Measurements from ENCODE around the gene XPO5.
"Not testable (repeated sequence)": the region's sequence is repeated elsewhere in the genome, so short reads cannot be mapped to it uniquely, and the experiment has no call there.

XPO5 gene

GRCh38 chr6:43584892-43585570 lies 9.2 kb upstream of the XPO5 start:
- Histone ChIP-seq H3K4me1 (ENCODE audit: control insufficient read depth, insufficient read depth, low read length, poor library complexity, severe bottlenecking) (no peaks in the 10 kb centered on the region), H3K36me3 (ENCODE audit: control insufficient read depth, insufficient read depth, low read length) (peaks cover 80% of the 10 kb centered on the region), H3K9me3 (ENCODE audit: control insufficient read depth, low read length) (no peaks in the 10 kb centered on the region), H3K27ac (ENCODE audit: low read depth, low read length, severe bottlenecking) (no peak overlapping the region), H3K4me3 (ENCODE audit: extremely low read depth, insufficient read depth, low read length, poor library complexity, severe bottlenecking) (no peak overlapping the region)
- 90 to 100% methylated on average over 1 of the region's 7 CpGs for WGBS, 2 experiments (ENCODE audit: insufficient coverage in 2 of 2)

GRCh38 chr6:43582911-43583310 lies 7.1 kb upstream of the XPO5 start:
- Histone ChIP-seq H3K4me1 (ENCODE audit: control insufficient read depth, insufficient read depth, low read length, poor library complexity, severe bottlenecking) (peaks cover 6% of the 10 kb centered on the region), H3K9me3 (ENCODE audit: control insufficient read depth, low read length) (peaks cover 4% of the 10 kb centered on the region), H3K4me3 (ENCODE audit: extremely low read depth, insufficient read depth, low read length, poor library complexity, severe bottlenecking) (no peak overlapping the region), H3K36me3 (ENCODE audit: control insufficient read depth, insufficient read depth, low read length) (peaks cover 77% of the 10 kb centered on the region), H3K27ac (ENCODE audit: low read depth, low read length, severe bottlenecking) (no peak overlapping the region)
- 80 to 100% methylated on average over 1 to 2 of the region's 5 CpGs for WGBS, 2 experiments (ENCODE audit: insufficient coverage in 2 of 2)

DNA sequence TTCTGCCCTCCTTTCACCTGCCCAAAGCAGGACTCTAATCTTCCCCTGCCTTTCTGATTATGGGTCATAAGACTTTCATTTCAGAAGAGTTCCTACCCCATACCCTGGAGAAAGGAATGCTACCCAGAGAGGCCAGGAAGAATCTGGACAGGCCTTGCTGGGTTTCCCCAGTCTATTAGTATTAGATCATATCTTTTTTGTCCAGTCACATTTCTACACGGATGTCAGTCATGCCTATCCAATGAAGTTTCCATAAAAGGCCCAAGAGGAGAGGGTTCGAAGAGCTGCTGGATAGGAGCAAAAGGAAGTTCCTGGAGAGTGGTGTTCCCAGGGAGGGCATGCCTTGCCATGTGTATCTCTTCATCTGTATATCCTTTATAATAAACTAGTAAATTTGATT lies 3.3 kb upstream of the XPO5 start:
- no peak overlapping the region for H3K4me3 ChIP-seq (ENCODE audit: extremely low read depth, insufficient read depth, low read length, poor library complexity, severe bottlenecking)
- peaks cover 45% of the 10 kb centered on the region for H3K36me3 ChIP-seq (ENCODE audit: control insufficient read depth, insufficient read depth, low read length)
- WGBS, 2 experiments (ENCODE audit: insufficient coverage in 2 of 2): 100% methylated on average over 1 of the region's 2 CpGs
- H3K9me3 ChIP-seq (ENCODE audit: control insufficient read depth, low read length): peaks cover 4% of the 10 kb centered on the region
- peaks cover 8% of the 10 kb centered on the region for H3K4me1 ChIP-seq (ENCODE audit: control insufficient read depth, insufficient read depth, low read length, poor library complexity, severe bottlenecking)
- no peak overlapping the region for H3K27ac ChIP-seq (ENCODE audit: low read depth, low read length, severe bottlenecking)

- H3K27ac ChIP-seq (ENCODE audit: low read depth, low read length, severe bottlenecking): no peak overlapping the region
- WGBS, 2 experiments (ENCODE audit: insufficient coverage in 2 of 2): 100% methylated on average over 1 of the region's 3 CpGs
- peaks cover 41% of the 10 kb centered on the region for H3K36me3 ChIP-seq (ENCODE audit: control insufficient read depth, insufficient read depth, low read length)
- H3K4me1 ChIP-seq (ENCODE audit: control insufficient read depth, insufficient read depth, low read length, poor library complexity, severe bottlenecking): peaks cover 8% of the 10 kb centered on the region
- peaks cover 4% of the 10 kb centered on the region for H3K9me3 ChIP-seq (ENCODE audit: control insufficient read depth, low read length)
- no peak overlapping the region for H3K4me3 ChIP-seq (ENCODE audit: extremely low read depth, insufficient read depth, low read length, poor library complexity, severe bottlenecking)
These were observed 2.9 kb upstream of the XPO5 start for GRCh38 chr6:43578748-43579147.

- peak overlapping the region; percentile 71 for H3K4me3 ChIP-seq (ENCODE audit: extremely low read depth, insufficient read depth, low read length, poor library complexity, severe bottlenecking)
- H3K9me3 ChIP-seq (ENCODE audit: control insufficient read depth, low read length): peaks cover 4% of the 10 kb centered on the region
- H3K27ac ChIP-seq (ENCODE audit: low read depth, low read length, severe bottlenecking): no peak overlapping the region
- WGBS, 2 experiments (ENCODE audit: insufficient coverage in 2 of 2): 1% methylated on average over 35 to 37 of the region's 38 CpGs
- H3K36me3 ChIP-seq (ENCODE audit: control insufficient read depth, insufficient read depth, low read length): peaks cover 52% of the 10 kb centered on the region
- peaks cover 8% of the 10 kb centered on the region for H3K4me1 ChIP-seq (ENCODE audit: control insufficient read depth, insufficient read depth, low read length, poor library complexity, severe bottlenecking)
These were observed 600 bp downstream of the XPO5 start for GRCh38 chr6:43575105-43575771.

DNA sequence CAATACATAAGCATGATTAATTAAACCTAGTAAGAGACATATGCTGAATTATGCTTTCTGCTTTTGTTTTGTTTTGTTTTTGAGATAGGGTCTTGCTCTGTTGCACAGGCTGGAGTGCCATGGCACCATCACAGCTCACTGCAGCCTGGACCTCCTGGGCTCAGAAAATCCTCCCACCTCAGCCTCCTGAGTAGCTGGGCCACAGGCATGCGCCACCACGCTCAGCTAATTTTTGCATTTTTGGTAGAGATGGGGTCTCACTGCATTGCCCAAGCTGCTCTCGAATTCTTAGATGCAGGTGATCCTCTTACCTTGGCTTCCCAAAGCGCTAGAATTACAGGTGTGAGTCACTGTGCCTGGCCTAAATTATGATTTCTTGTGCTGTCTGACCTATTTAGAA lies 3.8 kb downstream of the XPO5 start:
- Histone ChIP-seq H3K4me1 (ENCODE audit: control insufficient read depth, insufficient read depth, low read length, poor library complexity, severe bottlenecking) (no peaks in the 10 kb centered on the region), H3K36me3 (ENCODE audit: control insufficient read depth, insufficient read depth, low read length) (peaks cover 64% of the 10 kb centered on the region), H3K4me3 (ENCODE audit: extremely low read depth, insufficient read depth, low read length, poor library complexity, severe bottlenecking) (no peak overlapping the region), H3K9me3 (ENCODE audit: control insufficient read depth, low read length) (no peaks in the 10 kb centered on the region), H3K27ac (ENCODE audit: low read depth, low read length, severe bottlenecking) (no peak overlapping the region)
- 94 to 100% methylated on average over 2 of the region's 4 CpGs for WGBS, 2 experiments (ENCODE audit: insufficient coverage in 2 of 2)

DNA sequence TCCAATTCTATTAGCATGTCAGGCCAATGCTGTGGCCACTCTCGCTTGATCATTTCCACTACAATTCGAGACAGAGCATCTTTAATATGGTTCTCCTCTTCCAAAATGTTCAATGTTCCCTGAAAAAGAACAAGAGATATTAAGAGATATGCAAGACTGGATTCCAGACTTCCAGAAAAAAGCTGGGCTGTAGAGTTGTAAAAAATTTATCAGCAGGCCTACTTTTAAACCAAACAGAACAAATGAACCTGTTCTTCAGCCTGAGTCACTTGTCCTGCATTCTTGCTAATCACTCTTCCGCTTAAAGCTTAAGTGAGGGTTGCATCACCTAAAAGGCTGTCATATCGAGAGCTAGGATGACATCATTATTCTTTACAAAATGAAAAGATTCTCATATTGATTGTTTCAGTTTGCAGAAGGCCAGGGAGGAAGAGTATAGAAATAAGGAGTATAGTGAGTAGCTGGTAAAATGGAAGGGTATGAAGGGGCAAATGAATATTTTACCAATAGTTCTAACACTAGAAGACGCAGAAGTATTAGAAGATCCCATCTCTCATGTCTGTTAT lies 4.9 kb downstream of the XPO5 start:
- no peak overlapping the region for H3K4me3 ChIP-seq (ENCODE audit: extremely low read depth, insufficient read depth, low read length, poor library complexity, severe bottlenecking)

DNA sequence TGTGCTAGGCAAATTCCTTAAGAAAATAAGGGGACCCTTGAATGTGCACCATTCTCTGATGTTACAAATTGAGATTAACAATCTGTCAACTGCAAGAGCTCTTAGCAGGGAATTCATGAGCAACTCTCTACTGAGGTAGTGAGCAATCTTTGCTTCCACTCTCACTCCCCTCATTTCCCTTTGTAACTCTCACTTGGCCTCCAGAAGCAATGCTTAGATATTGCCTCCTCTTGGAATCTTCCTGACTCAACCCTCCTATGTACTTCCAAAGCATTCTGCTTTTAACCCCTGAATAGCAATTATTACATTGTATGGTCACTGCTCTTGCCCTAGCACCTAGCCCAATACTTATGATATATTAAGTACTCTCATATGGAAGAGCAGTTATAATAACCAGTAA lies 16.5 kb downstream of the XPO5 start:
- no peak overlapping the region for H3K27ac ChIP-seq (ENCODE audit: low read depth, low read length, severe bottlenecking)
- H3K4me3 ChIP-seq (ENCODE audit: extremely low read depth, insufficient read depth, low read length, poor library complexity, severe bottlenecking): no peak overlapping the region
- H3K9me3 ChIP-seq (ENCODE audit: control insufficient read depth, low read length): no peaks in the 10 kb centered on the region
- H3K36me3 ChIP-seq (ENCODE audit: control insufficient read depth, insufficient read depth, low read length): peaks cover 99% of the 10 kb centered on the region
- H3K4me1 ChIP-seq (ENCODE audit: control insufficient read depth, insufficient read depth, low read length, poor library complexity, severe bottlenecking): no peaks in the 10 kb centered on the region

More for the DNA sequence above, 4.9 kb downstream of the XPO5 start:
- no peaks in the 10 kb centered on the region for H3K9me3 ChIP-seq (ENCODE audit: control insufficient read depth, low read length)
- H3K4me1 ChIP-seq (ENCODE audit: control insufficient read depth, insufficient read depth, low read length, poor library complexity, severe bottlenecking): no peaks in the 10 kb centered on the region
- H3K27ac ChIP-seq (ENCODE audit: low read depth, low read length, severe bottlenecking): no peak overlapping the region
- 80 to 100% methylated on average over 1 of the region's 5 CpGs for WGBS, 2 experiments (ENCODE audit: insufficient coverage in 2 of 2)
- peaks cover 75% of the 10 kb centered on the region for H3K36me3 ChIP-seq (ENCODE audit: control insufficient read depth, insufficient read depth, low read length)

DNA sequence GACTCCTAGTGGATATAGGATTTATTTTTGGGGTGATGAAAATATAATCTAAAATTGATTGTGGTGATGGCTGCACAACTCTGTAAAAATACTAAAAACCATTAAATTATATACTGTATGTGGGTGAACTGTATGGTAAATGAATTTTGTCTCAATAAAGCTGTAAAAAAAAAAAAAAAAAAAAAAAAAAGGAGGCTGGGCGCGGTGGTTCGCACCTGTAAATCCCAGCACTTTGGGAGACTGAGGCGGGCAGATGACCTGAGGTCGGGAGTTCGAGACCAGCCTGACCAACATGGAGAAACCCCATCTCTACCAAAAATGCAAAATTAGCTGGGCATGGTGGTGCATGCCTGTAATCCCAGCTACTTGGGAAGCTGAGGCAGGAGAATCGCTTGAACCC lies 18.2 kb downstream of the XPO5 start:
- WGBS, 2 experiments (ENCODE audit: insufficient coverage in 2 of 2): no CpG with 5 or more reads among the region's 7 CpGs
- not testable (repeated sequence) for H3K4me1 ChIP-seq (ENCODE audit: control insufficient read depth, insufficient read depth, low read length, poor library complexity, severe bottlenecking); H3K27ac ChIP-seq (ENCODE audit: low read depth, low read length, severe bottlenecking); H3K4me3 ChIP-seq (ENCODE audit: extremely low read depth, insufficient read depth, low read length, poor library complexity, severe bottlenecking); H3K9me3 ChIP-seq (ENCODE audit: control insufficient read depth, low read length)
- peaks cover 98% of the 10 kb centered on the region for H3K36me3 ChIP-seq (ENCODE audit: control insufficient read depth, insufficient read depth, low read length)

DNA sequence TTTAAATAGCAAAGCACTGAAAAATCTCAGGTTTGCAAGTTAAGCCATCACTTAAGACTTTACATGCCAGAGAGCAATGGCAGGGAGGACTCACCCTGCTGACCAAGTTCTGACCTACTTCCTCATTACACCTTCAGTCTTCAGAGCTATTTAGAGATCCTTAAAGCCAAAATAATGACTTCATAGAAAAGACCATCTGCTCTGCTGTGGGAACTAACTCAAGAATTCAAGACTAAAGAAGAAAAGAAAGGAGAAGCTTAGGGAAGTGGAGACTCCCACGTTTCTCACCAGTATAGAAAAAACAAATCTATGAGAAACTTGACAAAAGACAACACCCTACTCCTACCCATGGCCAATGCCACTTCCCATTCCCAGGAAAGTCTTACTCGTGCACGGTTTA lies 28.6 kb downstream of the XPO5 start:
- Histone ChIP-seq H3K9me3 (ENCODE audit: control insufficient read depth, low read length) (no peaks in the 10 kb centered on the region), H3K4me3 (ENCODE audit: extremely low read depth, insufficient read depth, low read length, poor library complexity, severe bottlenecking) (no peak overlapping the region), H3K4me1 (ENCODE audit: control insufficient read depth, insufficient read depth, low read length, poor library complexity, severe bottlenecking) (no peaks in the 10 kb centered on the region), H3K36me3 (ENCODE audit: control insufficient read depth, insufficient read depth, low read length) (peaks cover 91% of the 10 kb centered on the region), H3K27ac (ENCODE audit: low read depth, low read length, severe bottlenecking) (no peak overlapping the region)
- 95% methylated on average over 2 of the region's 3 CpGs; no CpG with 5 or more reads in 1 of the 2 experiments for WGBS, 2 experiments (ENCODE audit: insufficient coverage in 2 of 2)

DNA sequence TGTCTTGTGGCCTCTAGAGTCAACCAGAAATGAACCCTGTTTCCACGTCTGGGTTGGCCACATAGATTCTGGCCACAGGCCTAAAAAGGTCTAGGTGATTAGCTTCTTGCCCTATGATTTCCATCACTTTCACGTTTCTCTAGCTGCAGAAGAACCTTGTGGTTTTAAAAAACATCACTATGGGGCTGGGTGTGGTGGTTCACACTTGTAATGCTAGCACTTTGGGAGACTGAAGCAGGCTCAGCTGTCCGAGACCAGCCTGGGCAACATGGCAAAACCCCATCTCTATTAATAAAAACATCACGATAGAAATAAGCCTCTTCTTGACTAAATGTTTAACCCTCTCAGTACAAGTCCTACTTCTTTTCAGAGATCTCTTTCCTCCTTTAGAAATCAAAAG lies 31.4 kb downstream of the XPO5 start:
- Histone ChIP-seq H3K36me3 (ENCODE audit: control insufficient read depth, insufficient read depth, low read length) (peaks cover 86% of the 10 kb centered on the region), H3K4me3 (ENCODE audit: extremely low read depth, insufficient read depth, low read length, poor library complexity, severe bottlenecking) (no peak overlapping the region), H3K27ac (ENCODE audit: low read depth, low read length, severe bottlenecking) (no peak overlapping the region), H3K4me1 (ENCODE audit: control insufficient read depth, insufficient read depth, low read length, poor library complexity, severe bottlenecking) (no peaks in the 10 kb centered on the region), H3K9me3 (ENCODE audit: control insufficient read depth, low read length) (no peaks in the 10 kb centered on the region)
- WGBS, 2 experiments (ENCODE audit: insufficient coverage in 2 of 2): 100% methylated on average over 1 to 3 of the region's 4 CpGs
